ENCODE measurements around the gene PCDH10.

PCDH10 gene

DNA sequence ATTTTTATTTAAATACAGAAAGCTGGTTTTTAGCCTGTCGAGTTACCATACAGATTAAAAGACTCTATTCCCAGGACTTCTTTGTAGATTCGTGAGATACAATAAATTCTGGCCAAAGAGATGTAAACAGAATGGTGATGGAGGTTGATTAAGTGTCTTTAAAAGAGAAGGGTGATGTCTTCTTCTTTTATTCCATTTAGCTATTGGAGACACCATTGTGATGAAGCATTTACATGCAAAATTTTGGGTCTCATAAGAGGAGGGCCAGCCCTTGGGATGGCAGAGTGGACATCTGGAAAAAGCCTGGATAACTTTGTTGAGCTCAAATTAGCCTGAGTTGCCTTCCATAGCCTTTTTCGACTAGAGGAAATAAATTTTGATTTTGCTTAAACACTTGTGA is 21.6 kb upstream of the PCDH10 start:
- no peak overlapping the region for H3K4me3 ChIP-seq (replicated peaks; ENCODE audit: low read depth, low read length)
- no peak for DNase-seq (ENCODE audit: extremely low read depth, insufficient read length)
- H3K36me3 ChIP-seq (ENCODE audit: control insufficient read depth, insufficient read depth, low read length) = no peaks in the 10 kb centered on the region
- no peaks in the 10 kb centered on the region for H3K27me3 ChIP-seq (replicated peaks; ENCODE audit: control insufficient read depth, insufficient read depth, low read length)
- TF ChIP-seq, protein P1, sequence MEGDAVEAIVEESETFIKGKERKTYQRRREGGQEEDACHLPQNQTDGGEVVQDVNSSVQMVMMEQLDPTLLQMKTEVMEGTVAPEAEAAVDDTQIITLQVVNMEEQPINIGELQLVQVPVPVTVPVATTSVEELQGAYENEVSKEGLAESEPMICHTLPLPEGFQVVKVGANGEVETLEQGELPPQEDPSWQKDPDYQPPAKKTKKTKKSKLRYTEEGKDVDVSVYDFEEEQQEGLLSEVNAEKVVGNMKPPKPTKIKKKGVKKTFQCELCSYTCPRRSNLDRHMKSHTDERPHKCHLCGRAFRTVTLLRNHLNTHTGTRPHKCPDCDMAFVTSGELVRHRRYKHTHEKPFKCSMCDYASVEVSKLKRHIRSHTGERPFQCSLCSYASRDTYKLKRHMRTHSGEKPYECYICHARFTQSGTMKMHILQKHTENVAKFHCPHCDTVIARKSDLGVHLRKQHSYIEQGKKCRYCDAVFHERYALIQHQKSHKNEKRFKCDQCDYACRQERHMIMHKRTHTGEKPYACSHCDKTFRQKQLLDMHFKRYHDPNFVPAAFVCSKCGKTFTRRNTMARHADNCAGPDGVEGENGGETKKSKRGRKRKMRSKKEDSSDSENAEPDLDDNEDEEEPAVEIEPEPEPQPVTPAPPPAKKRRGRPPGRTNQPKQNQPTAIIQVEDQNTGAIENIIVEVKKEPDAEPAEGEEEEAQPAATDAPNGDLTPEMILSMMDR (IDR thresholded peaks at IDR 0.05; ENCODE audit: insufficient read depth, low read length, poor library complexity, severe bottlenecking) = no peak

DNA sequence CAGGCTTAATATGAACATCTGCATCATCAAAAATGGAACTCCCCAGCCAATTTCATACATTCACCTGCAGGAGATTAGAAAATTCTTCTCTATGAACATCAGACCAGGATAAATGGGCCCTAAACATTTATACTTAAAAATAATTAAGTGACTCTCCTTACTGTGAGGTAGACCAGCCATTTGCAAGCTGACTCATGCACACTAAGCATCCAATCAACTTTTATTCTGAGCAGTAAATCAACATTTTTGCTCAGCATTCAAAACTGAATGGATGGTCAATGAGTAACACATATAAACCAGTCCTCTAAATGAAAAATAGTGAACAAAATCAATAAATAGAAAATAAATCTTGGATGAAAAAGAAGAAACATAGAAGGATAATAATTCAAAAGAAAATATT is 19.9 kb upstream of the PCDH10 start:
- Histone ChIP-seq H3K4me3 (replicated peaks; ENCODE audit: low read depth, low read length) (no peak overlapping the region), H3K27me3 (replicated peaks; ENCODE audit: control insufficient read depth, insufficient read depth, low read length) (no peaks in the 10 kb centered on the region), H3K36me3 (ENCODE audit: control insufficient read depth, insufficient read depth, low read length) (no peaks in the 10 kb centered on the region)
- TF ChIP-seq, protein P1 (IDR thresholded peaks at IDR 0.05; ENCODE audit: insufficient read depth, low read length, poor library complexity, severe bottlenecking) = no peak
- DNase-seq (ENCODE audit: extremely low read depth, insufficient read length) = no peak

DNA sequence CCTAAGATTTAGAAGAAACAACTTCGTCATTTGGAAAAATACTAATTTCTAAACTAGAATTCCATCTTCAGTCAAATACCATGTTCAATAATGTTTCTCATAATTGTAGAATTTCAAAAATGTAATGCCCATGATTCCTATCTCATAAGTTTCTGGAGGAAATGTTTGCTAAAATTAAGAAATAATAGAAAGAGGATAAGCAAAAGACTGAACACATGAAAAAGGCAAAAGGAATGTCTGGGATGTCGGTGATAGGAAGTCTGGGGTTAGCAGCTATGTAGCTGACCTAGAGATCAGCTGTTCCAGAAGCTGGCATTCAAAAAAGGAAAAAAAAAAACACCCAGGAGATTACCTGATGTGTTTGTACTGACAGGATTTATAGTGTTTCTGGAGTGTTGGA is 18.9 kb upstream of the PCDH10 start:
- Histone ChIP-seq H3K27me3 (replicated peaks; ENCODE audit: control insufficient read depth, insufficient read depth, low read length) (no peaks in the 10 kb centered on the region), H3K4me3 (replicated peaks; ENCODE audit: low read depth, low read length) (no peak overlapping the region), H3K36me3 (ENCODE audit: control insufficient read depth, insufficient read depth, low read length) (no peaks in the 10 kb centered on the region)
- TF ChIP-seq, protein P1 (IDR thresholded peaks at IDR 0.05; ENCODE audit: insufficient read depth, low read length, poor library complexity, severe bottlenecking) = no peak
- DNase-seq (ENCODE audit: extremely low read depth, insufficient read length) = no peak

DNA sequence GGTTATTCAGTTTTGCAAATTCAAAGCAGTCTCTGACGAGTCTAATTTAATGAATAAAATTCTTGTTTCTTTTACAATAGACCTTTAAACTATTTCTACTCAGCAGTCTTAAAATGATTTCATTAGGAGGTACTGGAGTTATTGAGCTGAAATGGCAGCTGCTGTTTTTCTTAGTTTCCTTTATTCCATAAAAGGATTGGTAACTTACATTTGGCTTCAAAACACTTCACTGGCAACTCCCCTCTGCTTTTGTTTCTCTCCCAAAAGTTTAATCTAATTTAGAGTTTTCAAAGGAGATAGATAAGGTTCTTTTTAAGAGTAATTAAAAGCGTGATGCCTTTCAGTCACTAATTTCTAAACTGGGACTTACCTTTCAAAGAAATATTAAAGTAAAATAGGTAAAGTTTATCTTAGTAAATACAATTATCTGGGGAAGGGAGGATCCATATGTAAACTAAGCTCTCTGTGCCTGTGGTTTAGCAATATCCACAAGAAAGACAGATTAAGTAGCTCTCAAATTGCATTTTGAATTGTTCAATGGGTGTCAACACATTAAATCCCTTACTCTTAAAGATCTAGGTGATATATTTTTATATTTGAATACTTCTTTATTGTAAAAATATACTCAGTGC is 17.1 kb upstream of the PCDH10 start:
- Histone ChIP-seq H3K4me3 (replicated peaks; ENCODE audit: low read depth, low read length) (no peak overlapping the region), H3K27me3 (replicated peaks; ENCODE audit: control insufficient read depth, insufficient read depth, low read length) (no peaks in the 10 kb centered on the region), H3K36me3 (ENCODE audit: control insufficient read depth, insufficient read depth, low read length) (no peaks in the 10 kb centered on the region)
- DNase-seq (ENCODE audit: extremely low read depth, insufficient read length) = no peak
- TF ChIP-seq, protein P1 (IDR thresholded peaks at IDR 0.05; ENCODE audit: insufficient read depth, low read length, poor library complexity, severe bottlenecking) = no peak

DNA sequence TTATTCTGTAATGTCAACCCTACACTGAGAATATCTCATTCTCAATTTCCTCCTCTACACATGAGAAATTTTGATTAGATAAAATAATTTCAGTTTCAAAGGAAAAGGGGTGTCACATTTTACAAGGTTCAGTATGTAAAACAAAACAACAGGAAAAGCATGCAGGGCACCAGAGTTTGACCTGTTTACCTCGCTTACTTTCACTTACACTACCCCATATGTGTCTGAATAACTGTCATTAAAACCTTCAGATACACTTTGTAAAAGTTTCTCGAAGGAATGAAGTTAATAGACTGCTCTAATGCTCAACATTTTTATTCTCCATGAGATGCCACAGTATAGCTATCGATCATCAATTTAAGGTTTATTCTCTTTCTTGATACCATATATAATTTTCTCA is 12.3 kb upstream of the PCDH10 start:
- TF ChIP-seq, protein P1 (IDR thresholded peaks at IDR 0.05; ENCODE audit: insufficient read depth, low read length, poor library complexity, severe bottlenecking) = no peak
- H3K36me3 ChIP-seq (ENCODE audit: control insufficient read depth, insufficient read depth, low read length) = no peaks in the 10 kb centered on the region
- H3K4me3 ChIP-seq (replicated peaks; ENCODE audit: low read depth, low read length) = no peak overlapping the region
- H3K27me3 ChIP-seq (replicated peaks; ENCODE audit: control insufficient read depth, insufficient read depth, low read length) = no peaks in the 10 kb centered on the region
- DNase-seq (ENCODE audit: extremely low read depth, insufficient read length) = no peak

DNA sequence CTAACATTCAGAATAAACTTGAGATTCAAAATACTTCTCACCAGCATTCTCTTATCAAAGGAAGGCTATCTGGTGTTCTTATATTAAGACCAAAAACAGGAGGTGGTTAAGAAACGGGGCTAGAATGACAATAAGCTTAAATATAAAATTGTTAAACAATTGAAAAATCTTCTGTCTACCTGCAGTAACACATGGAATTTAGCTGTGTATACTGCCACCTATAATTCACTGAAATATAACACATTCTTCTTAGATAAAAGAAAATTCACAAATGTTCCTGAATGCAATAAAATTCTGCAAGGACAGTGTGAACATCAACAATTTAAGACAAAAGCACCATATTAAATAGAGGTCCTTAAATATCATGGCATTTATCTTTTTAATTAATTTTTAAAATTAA is 11.5 kb upstream of the PCDH10 start:
- H3K27me3 ChIP-seq (replicated peaks; ENCODE audit: control insufficient read depth, insufficient read depth, low read length) = no peaks in the 10 kb centered on the region
- no peaks in the 10 kb centered on the region for H3K36me3 ChIP-seq (ENCODE audit: control insufficient read depth, insufficient read depth, low read length)
- TF ChIP-seq, protein P1 (IDR thresholded peaks at IDR 0.05; ENCODE audit: insufficient read depth, low read length, poor library complexity, severe bottlenecking) = no peak

More for the DNA sequence above, 11.5 kb upstream of the PCDH10 start:
- no peak for DNase-seq (ENCODE audit: extremely low read depth, insufficient read length)
- no peak overlapping the region for H3K4me3 ChIP-seq (replicated peaks; ENCODE audit: low read depth, low read length)

All from GM06990 (cell line).